GM21526 (cell line): ENCODE results near the gene KCNK18.

Source experiments
- ATAC-seq: cut with Tn5 transposase; IDR thresholded peaks from one replicate; pipeline ENCODE4 v1.9.1; 2021; ENCODE audit warnings: moderate library complexity; ENCODE audit not compliant: unreplicated experiment, low FRiP score

Gene KCNK18

GRCh38 chr10:117248750-117249465 is 51.6 kb downstream of the KCNK18 start:
- ATAC-seq, result no peak

- no peak for ATAC-seq
Measured at GRCh38 chr10:117249493-117250093, 52.3 kb downstream of the KCNK18 start.

GRCh38 chr10:117250411-117250810 is 53.1 kb downstream of the KCNK18 start:
- no peak for ATAC-seq

- ATAC-seq, result no peak
Measured at GRCh38 chr10:117253908-117254307, 56.6 kb downstream of the KCNK18 start.

- ATAC-seq, result no peak
Measured at GRCh38 chr10:117254338-117254737, 57.0 kb downstream of the KCNK18 start.

- ATAC-seq, result no peak
Measured at GRCh38 chr10:117254774-117255735, 57.8 kb downstream of the KCNK18 start.

GRCh38 chr10:117255835-117256460 is 58.7 kb downstream of the KCNK18 start:
- ATAC-seq, result no peak

- no peak for ATAC-seq
Measured at GRCh38 chr10:117256910-117257309, 59.6 kb downstream of the KCNK18 start.

- ATAC-seq, result no peak
Measured at GRCh38 chr10:117257721-117258120, 60.4 kb downstream of the KCNK18 start.

GRCh38 chr10:117259279-117259678 is 62.0 kb downstream of the KCNK18 start:
- no peak for ATAC-seq
